T follicular helper cell (primary cell): ENCODE data around the gene ZNF438.
"Not testable (repeated sequence)": the region's sequence is repeated elsewhere in the genome, so short reads cannot be mapped to it uniquely, and the experiment has no call there.

ENCODE experiments used
- DNase-seq: peaks from one replicate; pipeline ENCODE4 v3.0.0-alpha.2; 2020; ENCODE audit warnings: low read depth
- total RNA-seq, 2 experiments: gene quantifications; one replicate each; lab custom pipeline; 2026; lab: John Stamatoyannopoulos, UW

The ZNF438 gene
- total RNA-seq: 2.5 to 5.8 reads per million in 2 experiments

GRCh38 chr10:31031558-31032257, at the start of gene ZNF438:
ZNF438 (minus strand) TSS chr10:31031865; CDS start chr10:30877034, 154,831 bp downstream.
- peak; percentile 88 for DNase-seq

DNA sequence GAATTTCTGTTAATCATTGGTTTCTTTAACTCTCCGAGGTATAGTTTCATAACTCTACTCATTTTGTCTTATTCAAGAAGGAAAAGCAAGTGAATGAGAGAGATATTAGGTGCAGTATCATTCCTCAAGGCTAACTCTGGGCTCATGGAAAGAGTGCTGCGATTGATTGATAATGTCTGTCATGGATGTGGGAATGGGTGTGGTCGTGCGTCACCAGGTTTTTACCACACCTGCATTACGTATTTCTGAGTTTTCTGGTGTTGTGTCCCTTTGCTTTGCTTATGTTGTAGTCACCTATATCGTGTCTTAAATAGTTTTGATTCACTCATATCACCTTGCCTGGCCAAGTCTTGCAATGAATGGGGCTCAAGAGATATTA, 44.9 kb upstream of the ZNF438 start:
- DNase-seq: no peak

DNA sequence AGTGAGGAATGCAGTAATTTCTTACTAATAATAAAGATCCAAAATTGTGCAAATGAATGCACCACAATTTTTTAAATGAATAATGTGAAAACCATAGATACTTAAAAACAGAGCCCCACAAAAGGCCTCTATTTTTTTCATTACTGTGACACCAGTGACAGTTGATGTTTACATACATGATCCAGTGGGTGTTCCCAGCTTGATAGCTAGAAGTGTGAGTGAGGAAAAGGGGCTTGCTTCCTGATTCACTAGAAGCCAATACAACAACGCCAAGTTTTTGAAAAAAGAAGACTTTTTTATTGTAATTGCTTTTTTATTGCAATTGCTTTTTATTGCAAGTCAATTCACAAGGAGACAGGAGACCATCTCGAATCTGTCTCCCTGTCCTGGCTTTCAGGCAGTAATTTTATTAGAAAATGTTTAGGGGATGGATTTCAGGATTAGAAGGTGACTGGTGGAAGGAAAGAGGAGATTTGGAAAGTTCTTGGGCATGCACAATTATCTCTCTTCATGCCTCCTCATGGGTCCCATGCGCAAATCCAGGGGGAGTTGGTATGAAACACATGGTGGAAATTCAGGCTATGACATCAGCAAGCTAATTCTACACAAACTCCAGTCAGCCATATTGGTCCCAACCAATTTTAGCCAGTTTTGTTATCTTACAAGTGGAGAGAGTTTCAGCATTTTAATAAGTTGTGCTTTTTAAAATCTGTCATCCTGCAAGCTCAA, 44.4 kb upstream of the ZNF438 start:
- DNase-seq: no peak

- no peak for DNase-seq
Observed at GRCh38 chr10:31075434-31075833, 43.8 kb upstream of the ZNF438 start.

DNA sequence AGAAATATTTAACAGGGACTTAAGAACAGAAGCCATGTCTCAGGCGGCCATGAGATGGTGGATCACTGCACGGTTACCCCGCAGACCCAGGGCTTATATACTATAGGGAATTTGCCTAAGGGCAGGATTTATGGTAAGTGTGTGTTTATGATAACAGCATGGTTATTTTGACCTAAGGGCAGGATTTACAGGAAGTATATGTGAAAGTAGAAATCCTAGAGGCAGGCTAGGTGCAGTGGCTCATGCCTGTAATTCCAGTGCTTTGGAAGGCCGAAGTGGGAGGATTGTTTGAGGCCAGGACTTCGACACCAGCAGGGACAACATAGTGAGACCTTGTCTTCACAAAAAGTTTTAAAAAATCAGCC, 43.0 kb upstream of the ZNF438 start:
- no peak for DNase-seq

GRCh38 chr10:31073996-31074721, 42.5 kb upstream of the ZNF438 start:
- no peak for DNase-seq

DNA sequence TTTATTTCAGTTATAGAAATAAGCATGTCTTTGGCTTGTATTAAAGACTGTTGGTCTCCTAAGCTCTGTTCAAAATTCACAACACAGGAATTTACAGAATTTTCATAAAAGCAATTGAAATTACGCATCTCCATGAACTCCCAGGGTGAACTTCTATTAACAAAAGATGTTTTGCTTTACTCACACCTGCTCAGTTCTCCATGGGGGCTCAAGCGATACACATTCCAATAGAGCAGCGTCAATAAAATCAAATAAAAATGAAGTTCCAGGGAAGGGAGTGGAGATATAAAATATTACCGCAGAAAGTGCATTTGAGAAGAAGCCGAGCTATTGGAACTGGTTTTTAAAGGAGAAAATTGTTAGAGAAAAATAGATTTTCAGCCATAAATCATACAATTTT, 41.5 kb upstream of the ZNF438 start:
- DNase-seq: no peak

GRCh38 chr10:31072451-31072850, 40.8 kb upstream of the ZNF438 start:
- no peak for DNase-seq

GRCh38 chr10:31071232-31072005, 39.8 kb upstream of the ZNF438 start:
- DNase-seq: no peak

DNA sequence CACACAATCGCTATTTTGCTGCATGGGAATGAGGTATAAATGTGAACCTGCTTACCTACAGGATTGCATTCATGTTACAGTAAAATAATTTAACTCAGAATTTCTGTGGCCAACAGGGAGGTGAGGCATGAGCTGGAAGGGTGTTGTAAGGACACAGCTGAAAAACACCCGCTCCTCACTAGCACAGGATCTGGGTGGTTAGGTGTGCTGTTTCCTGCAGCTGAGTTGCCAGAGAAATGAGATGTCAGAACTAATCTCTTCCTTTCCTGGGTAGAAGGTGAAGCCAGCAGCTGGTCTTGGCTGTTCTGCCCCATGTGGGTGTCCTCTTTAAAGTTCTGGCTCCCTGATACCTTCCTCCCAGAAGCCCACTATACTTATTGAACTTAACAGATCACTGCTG, 39.0 kb upstream of the ZNF438 start:
- DNase-seq: no peak

- DNase-seq: no peak
Observed at GRCh38 chr10:31070025-31070424, 38.4 kb upstream of the ZNF438 start.

GRCh38 chr10:31069411-31069810, 37.7 kb upstream of the ZNF438 start:
- DNase-seq: no peak

DNA sequence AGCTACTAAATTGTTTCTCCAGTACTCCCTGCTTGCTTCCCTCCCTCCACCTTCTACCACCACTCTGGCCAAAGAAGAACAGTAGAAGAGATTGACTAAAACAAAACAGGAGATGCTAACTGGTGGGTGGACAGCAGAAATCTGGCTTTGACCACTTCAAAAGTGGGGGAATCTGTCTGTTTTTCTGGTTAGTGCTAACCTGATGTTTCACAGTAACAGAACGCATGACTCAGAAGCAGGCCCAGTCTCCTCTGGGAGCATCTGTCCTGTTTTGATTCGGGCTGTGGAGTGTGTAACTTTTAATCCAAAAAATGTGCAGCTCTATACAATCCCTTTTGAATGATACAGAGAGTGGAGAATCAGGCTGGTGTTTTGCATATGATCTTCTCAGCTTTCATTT, 32.7 kb upstream of the ZNF438 start:
- no peak for DNase-seq

- no peak for DNase-seq
Observed at GRCh38 chr10:31063841-31064240, 32.2 kb upstream of the ZNF438 start.

DNA sequence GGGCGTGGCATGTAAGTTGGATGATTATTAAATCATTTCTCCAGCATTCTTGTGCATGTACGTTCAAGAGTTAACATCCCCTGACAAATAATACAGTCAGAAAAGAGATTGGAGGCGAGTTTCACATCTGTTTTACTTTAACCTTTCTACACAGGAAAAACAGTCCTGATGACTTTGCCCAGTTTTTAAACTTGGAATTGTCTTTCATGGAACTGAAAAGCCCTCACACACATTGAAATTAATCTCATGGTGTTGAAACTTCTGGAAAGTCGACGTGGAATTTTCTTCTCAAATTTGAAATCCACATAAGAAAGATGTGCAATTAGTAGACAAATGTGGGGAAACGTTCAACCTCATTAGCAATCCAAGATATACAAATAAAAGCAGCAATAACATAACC, 31.2 kb upstream of the ZNF438 start:
- DNase-seq: no peak

DNA sequence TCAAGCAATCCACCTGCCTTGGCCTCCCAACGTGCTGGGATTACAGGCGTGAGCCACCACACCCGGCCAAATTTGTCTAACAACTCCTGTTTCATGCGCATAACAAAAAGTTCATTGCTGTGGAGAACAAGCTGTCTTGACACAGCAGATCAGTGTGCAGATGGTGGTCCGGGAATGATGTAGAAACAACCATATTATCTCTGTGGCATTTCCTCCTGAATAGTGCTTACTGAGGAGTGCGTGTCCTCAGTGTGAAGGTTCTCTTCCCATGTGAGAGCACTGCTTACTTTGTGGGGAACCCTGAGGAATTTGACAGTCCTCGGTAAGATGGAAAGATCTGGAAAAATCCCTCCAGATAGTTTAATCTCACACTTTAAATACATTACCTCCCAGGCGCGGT, 30.3 kb upstream of the ZNF438 start:
- no peak for DNase-seq

DNA sequence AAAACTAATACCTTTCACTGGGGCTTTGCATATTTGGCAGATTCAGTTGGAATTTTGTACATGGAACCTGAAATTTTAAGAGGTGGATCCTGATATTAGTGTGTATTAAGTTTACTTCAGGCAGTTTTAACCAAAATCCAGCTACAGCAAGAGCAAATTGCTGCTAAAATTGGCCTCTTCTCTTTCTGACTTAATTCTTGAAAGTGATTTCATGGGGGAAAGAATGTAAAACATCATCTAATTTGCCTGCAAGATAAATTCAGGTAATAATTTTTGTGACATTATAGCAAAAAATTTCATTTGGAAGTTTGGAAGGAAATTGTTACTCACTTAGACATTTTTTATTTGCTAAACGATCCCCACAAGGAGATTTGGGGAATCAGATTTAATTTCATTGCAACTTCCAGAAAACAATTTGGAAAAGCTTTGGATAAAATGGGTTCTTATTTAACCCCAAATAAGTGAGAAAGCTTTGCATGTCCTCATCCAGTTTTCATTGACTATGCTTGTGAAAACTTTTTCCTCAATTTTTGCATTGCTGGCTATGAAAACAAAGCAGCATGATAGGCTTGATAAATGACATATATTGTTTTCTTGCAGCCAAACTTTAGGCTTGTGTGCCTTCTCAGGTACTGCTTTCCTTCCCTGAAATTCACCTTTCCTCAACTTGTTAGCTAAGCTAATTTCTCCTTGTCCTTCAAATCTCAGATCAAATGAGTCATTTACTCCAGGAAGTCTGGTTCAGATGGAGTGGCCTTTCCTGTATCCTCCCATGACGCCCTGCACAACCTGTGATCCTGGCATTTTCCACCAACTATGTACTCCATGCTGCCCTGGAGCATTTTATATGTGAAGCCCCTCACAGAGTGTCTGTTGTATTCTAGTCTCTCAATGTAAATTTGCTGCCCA, 27.4 kb upstream of the ZNF438 start:
- no peak for DNase-seq

DNA sequence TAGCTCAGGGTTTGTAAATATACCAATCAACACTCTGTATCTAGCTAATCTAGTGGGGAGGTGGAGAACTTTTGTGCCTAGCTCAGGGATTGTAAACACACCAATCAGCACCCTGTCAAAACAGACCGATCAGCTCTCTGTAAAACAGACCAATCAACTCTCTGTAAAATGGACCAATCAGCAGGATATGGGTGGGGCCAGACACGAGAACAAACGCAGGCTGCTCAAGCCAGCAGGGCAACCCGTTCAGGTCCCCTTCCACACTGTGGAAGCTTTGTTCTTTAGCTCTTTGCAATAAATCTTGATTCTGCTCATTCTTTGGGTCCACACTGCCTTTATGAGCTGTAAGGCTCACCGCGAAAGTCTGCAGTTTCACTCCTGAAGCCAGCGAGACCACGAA, 25.0 kb upstream of the ZNF438 start:
- DNase-seq: not testable (repeated sequence)

GRCh38 chr10:31055573-31056251, 24.0 kb upstream of the ZNF438 start:
- no peak for DNase-seq

GRCh38 chr10:31051703-31052102, 20.0 kb upstream of the ZNF438 start:
- DNase-seq: no peak

GRCh38 chr10:31042670-31043069, 11.0 kb upstream of the ZNF438 start:
- DNase-seq: no peak
